Dedifferentiated amniotic fluid mesenchymal stem cell (primary cell): ENCODE data around the gene PC.

Experiments
- DNase-seq: peaks from one replicate; pipeline ENCODE4 v3.0.0-alpha.2; 2016; ENCODE audit errors: extremely low spot score

The PC gene

GRCh38 chr11:66951927-66952337, 6.3 kb downstream of the PC start:
- no peak for DNase-seq

GRCh38 chr11:66951135-66951534, 7.0 kb downstream of the PC start:
- DNase-seq, result no peak

GRCh38 chr11:66950112-66950535, 8.1 kb downstream of the PC start:
- DNase-seq, result no peak

GRCh38 chr11:66938582-66939135, 19.5 kb downstream of the PC start:
- no peak for DNase-seq

- no peak for DNase-seq
Observed at GRCh38 chr11:66937193-66937733, 20.9 kb downstream of the PC start.

- peak; percentile 78 for DNase-seq
Observed at GRCh38 chr11:66936311-66936711, 21.9 kb downstream of the PC start.

- no peak for DNase-seq
Observed at GRCh38 chr11:66934950-66935779, 23.0 kb downstream of the PC start.

GRCh38 chr11:66933531-66933930, 24.7 kb downstream of the PC start:
- DNase-seq, result peak; percentile 22

GRCh38 chr11:66932543-66932942, 25.6 kb downstream of the PC start:
- DNase-seq, result no peak

GRCh38 chr11:66929753-66930152, 28.4 kb downstream of the PC start:
- DNase-seq, result no peak

- DNase-seq, result no peak
Observed at GRCh38 chr11:66924272-66924671, 33.9 kb downstream of the PC start.

GRCh38 chr11:66922551-66922950, 35.6 kb downstream of the PC start:
- DNase-seq, result no peak

GRCh38 chr11:66920978-66921784, 37.0 kb downstream of the PC start:
- DNase-seq, result no peak

- no peak for DNase-seq
Observed at GRCh38 chr11:66919923-66920322, 38.3 kb downstream of the PC start.

- no peak for DNase-seq
Observed at GRCh38 chr11:66918741-66919140, 39.4 kb downstream of the PC start.

- DNase-seq, result no peak
Observed at GRCh38 chr11:66915866-66916265, 42.3 kb downstream of the PC start.

GRCh38 chr11:66915046-66915832, 42.9 kb downstream of the PC start:
- no peak for DNase-seq

GRCh38 chr11:66914505-66914904, 43.7 kb downstream of the PC start:
- DNase-seq, result no peak

GRCh38 chr11:66912911-66913310, 45.3 kb downstream of the PC start:
- DNase-seq, result no peak

GRCh38 chr11:66912361-66912760, 45.8 kb downstream of the PC start:
- no peak for DNase-seq

- no peak for DNase-seq
Observed at GRCh38 chr11:66910669-66911068, 47.5 kb downstream of the PC start.

- no peak for DNase-seq
Observed at GRCh38 chr11:66910016-66910415, 48.2 kb downstream of the PC start.
